A673 (cell line): ENCODE measurements around the gene IWS1. TPM values are rescaled to one million over a fixed set of nuclear protein-coding genes. Genes with fewer than 3 reads are reported as not detected.

Source experiments
- BruUV-seq: library from RNA; stranded (reverse); fragments of 400-500 nt; replicated peaks from 2 replicates; lab custom pipeline; 2021; lab: Mats Ljungman, UMichigan
- CTCF ChIA-PET: fragments of 300-600 bp; sonication (Branson Sonifier 250); formaldehyde crosslinking; loops from one replicate; lab custom pipeline; 2022; ENCODE audit warnings: antibody characterized with exemption; lab: Charles Lee
- POLR2A ChIA-PET: fragments of 300-600 bp; sonication (Branson Sonifier 250); formaldehyde crosslinking; loops from one replicate; lab custom pipeline; 2022; ENCODE audit warnings: antibody characterized with exemption; ENCODE audit not compliant: low non-redundant PET; lab: Charles Lee
- DNase-seq: peaks from one replicate; pipeline ENCODE4 v3.0.0-alpha.2; 2015; ENCODE audit warnings: low spot score
- H3K27ac ChIP-seq: fragments of 200-600 bp; sonication (generic); 2 replicates; pipeline ENCODE4 v1.5.1; 2016; ENCODE audit warnings: mixed run types, low read depth, mild to moderate bottlenecking, mixed read lengths, antibody characterized with exemption, low read length; ENCODE audit not compliant: poor library complexity, severe bottlenecking
- H3K27me3 ChIP-seq: fragments of 200-600 bp; sonication (generic); replicated peaks from 2 replicates; pipeline ENCODE4 v1.6.1; 2017; ENCODE audit warnings: mixed run types, low read depth, mild to moderate bottlenecking, mixed read lengths, antibody characterized with exemption, low read length; ENCODE audit not compliant: insufficient read depth, poor library complexity
- H3K36me3 ChIP-seq: fragments of 200-600 bp; sonication (generic); 2 replicates; pipeline ENCODE4 v1.6.1; 2016; ENCODE audit warnings: mixed run types, mild to moderate bottlenecking, mixed read lengths, antibody characterized with exemption, low read length; ENCODE audit not compliant: insufficient read depth, poor library complexity, severe bottlenecking
- H3K4me1 ChIP-seq: fragments of 200-600 bp; sonication (generic); 2 replicates; pipeline ENCODE4 v1.6.1; 2017; ENCODE audit warnings: mixed run types, mild to moderate bottlenecking, mixed read lengths, antibody characterized with exemption, low read length; ENCODE audit not compliant: insufficient read depth, poor library complexity, severe bottlenecking
- H3K4me3 ChIP-seq: fragments of 200-600 bp; sonication (generic); 2 replicates; pipeline ENCODE4 v1.5.1; 2016; ENCODE audit warnings: low read depth, mixed run types, mild to moderate bottlenecking, mixed read lengths, low read length; ENCODE audit not compliant: poor library complexity, severe bottlenecking
- H3K9me3 ChIP-seq: fragments of 200-600 bp; sonication (generic); 2 replicates; pipeline ENCODE4 v1.6.1; 2016; ENCODE audit warnings: mixed run types, low read depth, mild to moderate bottlenecking, mixed read lengths, antibody characterized with exemption, low read length; ENCODE audit not compliant: poor library complexity, severe bottlenecking
- CTCF ChIP-seq: fragments of 300-800, 200-600 bp; sonication (generic); conservative IDR thresholded peaks from 2 replicates; pipeline ENCODE4 v1.5.1; 2017; ENCODE audit warnings: low read depth, mild to moderate bottlenecking, antibody characterized with exemption, low read length, moderate library complexity, mixed read lengths
- EZH2 ChIP-seq: fragments of 200-600 bp; sonication (generic); IDR thresholded peaks from 2 replicates; pipeline ENCODE4 v1.6.1; 2017; ENCODE audit warnings: borderline replicate concordance, low read depth, mild to moderate bottlenecking, mixed read lengths, antibody characterized with exemption, low read length; ENCODE audit not compliant: poor library complexity, severe bottlenecking
- intact Hi-C: fragments of 100-400 bp; cut with micrococcal nuclease; formaldehyde crosslinking; loops from one replicate; pipeline ENCODE4 v1.10.0; 2022; ENCODE audit not compliant: unreplicated experiment
- total RNA-seq: library from RNA; stranded (reverse); gene quantifications from 2 replicates; pipeline ENCODE4 v1.2.3, GENCODE V29; 2021

Gene IWS1
- total RNA-seq, 1 experiment from 2014 or later, result 67.2 TPM

- no peak for DNase-seq
- no TSS peak for BruUV-seq
- TF ChIP-seq EZH2 (no peak), CTCF (no peak)
- no peaks in the 10 kb centered on the region for H3K4me1 ChIP-seq
- intact Hi-C loops, result no loop called here
- no peaks in the 10 kb centered on the region for H3K36me3 ChIP-seq
- no peak overlapping the region for H3K4me3 ChIP-seq
- ChIA-PET CTCF (no interaction called here), POLR2A (interaction anchor here (0.5 to 0.7 kb wide), 2 partner anchors 99 to 191 kb away, joined by 3 read pairs; no protein-coding TSS in a partner anchor)
- no peaks in the 10 kb centered on the region for H3K9me3 ChIP-seq
- no peaks in the 10 kb centered on the region for H3K27me3 ChIP-seq
- H3K27ac ChIP-seq, result no peak overlapping the region
Measured at GRCh38 chr2:127537644-127538043, 11.4 kb upstream of the IWS1 start.

GRCh38 chr2:127536707-127537541 is 10.6 kb upstream of the IWS1 start:
- intact Hi-C loops, result no loop called here
- H3K27me3 ChIP-seq, result no peaks in the 10 kb centered on the region
- no peak for TF ChIP-seq EZH2
- no peak for TF ChIP-seq CTCF
- DNase-seq, result no peak
- no TSS peak for BruUV-seq
- H3K4me3 ChIP-seq, result no peak overlapping the region
- ChIA-PET POLR2A (no interaction called here), CTCF (no interaction called here)
- no peaks in the 10 kb centered on the region for H3K36me3 ChIP-seq
- no peak overlapping the region for H3K27ac ChIP-seq
- no peaks in the 10 kb centered on the region for H3K4me1 ChIP-seq
- H3K9me3 ChIP-seq, result no peaks in the 10 kb centered on the region

GRCh38 chr2:127535918-127536317 is 9.6 kb upstream of the IWS1 start:
- no peaks in the 10 kb centered on the region for H3K4me1 ChIP-seq
- no peak overlapping the region for H3K4me3 ChIP-seq
- H3K27me3 ChIP-seq, result no peaks in the 10 kb centered on the region
- no peaks in the 10 kb centered on the region for H3K9me3 ChIP-seq
- ChIA-PET POLR2A (no interaction called here), CTCF (no interaction called here)
- H3K36me3 ChIP-seq, result no peaks in the 10 kb centered on the region
- DNase-seq, result no peak
- intact Hi-C loops, result no loop called here
- no TSS peak for BruUV-seq
- H3K27ac ChIP-seq, result no peak overlapping the region
- TF ChIP-seq EZH2 (no peak), CTCF (no peak)
